IPS-NIHi11 (cell line): ENCODE measurements around the gene UNC5A.

Source experiments
- DNase-seq: peaks from one replicate; pipeline ENCODE4 v3.0.0; 2012; ENCODE audit warnings: mixed read lengths, low spot score

Gene UNC5A

GRCh38 chr5:176897263-176897662 lies 86.9 kb downstream of the UNC5A start:
- DNase-seq, result no peak

DNA sequence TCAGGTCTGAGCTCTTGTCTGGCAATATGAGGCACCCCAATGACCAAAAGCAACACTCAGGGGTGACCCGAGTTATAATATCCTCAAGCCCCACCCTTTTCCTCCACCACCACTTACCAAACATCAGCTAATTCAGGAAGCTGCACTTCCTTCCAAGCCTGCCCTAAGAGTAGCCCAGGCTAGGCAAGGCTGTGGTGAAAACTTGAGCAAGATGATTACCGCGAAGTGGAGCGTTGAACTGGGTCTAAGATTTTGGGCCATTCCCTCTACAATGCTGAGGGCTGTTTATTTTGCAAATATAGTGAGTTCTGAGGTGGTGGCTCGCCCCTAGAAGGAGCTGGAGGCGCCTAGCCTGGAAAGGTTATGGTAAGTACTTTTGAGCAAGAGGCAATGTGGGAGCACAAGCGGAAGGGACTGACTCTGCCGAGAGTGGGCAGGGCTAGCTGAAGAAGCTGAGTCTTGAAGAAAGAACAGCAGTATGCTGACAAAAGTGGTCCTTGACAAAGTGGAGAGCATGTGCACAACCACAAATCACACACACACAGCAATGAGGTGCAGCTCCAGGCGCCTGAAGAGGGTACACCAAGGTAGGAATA lies 89.0 kb downstream of the UNC5A start, which contains the start of gene HK3:
HK3 (minus strand) TSS at position 51 of the 596 bp plus-strand sequence. CDS start 3,187 bp downstream, outside the sequence.
- DNase-seq, result no peak

GRCh38 chr5:176899946-176900779 lies 89.8 kb downstream of the UNC5A start:
- DNase-seq, result no peak

- no peak for DNase-seq
These were observed 90.4 kb downstream of the UNC5A start for GRCh38 chr5:176900780-176901204.

DNA sequence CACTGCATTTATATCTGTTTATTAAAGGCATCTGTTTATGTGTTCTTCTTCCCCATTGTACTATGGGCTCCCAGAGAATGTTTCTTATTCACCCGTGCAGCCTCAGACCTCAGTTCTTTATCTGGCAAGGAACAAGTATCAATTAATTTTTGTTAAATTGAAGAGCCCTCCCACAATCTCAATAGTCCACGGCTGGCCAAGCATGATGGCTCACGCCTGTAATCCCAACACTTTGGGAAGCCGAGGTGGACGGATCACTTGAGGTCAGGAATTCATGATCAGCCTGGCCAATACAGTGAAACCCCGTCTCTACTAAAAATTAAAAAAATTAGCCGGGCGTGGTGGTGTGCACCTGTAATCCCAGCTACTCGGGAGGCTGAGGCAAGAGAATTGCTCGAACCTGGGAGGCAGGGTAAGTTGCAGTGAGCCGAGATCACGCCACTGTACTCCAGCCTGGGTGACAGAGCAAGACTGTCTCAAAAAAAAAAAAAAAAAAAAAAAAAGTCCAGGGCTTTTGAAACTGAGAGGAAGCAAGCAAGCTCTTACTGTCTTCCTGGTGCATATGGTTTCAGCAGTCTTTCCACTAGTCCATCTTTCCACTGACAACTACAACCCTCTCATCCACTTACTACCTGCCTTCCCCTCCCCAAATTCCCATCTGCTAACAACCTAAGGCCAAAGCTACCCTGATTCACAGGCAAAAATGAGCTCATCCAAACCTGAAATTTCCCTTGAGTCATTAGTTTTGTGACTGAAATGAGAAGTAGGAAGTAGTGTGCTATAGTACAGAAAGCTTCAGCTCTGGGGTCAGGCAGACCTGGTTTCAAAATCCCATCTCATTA lies 91.1 kb downstream of the UNC5A start:
- DNase-seq, result no peak

DNA sequence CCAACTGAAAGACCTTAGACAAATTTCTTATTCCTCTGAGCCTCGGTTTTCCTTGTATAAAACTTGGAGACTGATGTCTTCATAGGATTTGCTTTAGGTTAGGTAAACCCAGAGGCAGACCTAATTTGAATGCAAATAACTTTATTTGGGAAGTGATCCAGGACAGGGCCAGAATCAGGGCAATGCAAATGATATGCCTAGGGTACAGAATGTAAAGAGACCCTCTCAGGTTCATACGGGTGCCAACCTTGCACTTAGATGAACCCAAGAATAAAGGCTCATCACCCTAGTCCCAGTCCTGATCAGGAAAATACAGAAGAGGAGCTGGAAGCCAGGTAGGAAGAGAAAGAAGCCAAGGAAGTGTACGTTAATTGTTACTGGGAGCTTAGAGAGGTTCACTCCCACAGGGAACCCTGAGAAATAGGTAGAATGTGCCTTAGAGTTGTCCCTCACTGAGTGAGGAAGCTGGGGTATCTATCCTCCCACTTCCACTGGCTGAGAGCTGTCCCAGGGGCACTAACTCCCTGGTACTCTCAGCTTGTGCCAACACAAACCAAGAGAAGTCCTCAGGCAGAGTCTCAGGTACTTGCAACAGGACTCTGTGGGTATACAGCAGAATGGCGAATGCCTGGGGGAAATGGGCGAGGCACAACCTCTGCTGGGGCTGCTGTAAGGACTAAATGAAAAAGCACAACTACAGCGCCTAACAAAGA lies 91.9 kb downstream of the UNC5A start:
- no peak for DNase-seq

- DNase-seq, result no peak
These were observed 92.7 kb downstream of the UNC5A start for GRCh38 chr5:176902911-176903664.

- no peak for DNase-seq
These were observed 93.9 kb downstream of the UNC5A start for GRCh38 chr5:176904276-176904675.

DNA sequence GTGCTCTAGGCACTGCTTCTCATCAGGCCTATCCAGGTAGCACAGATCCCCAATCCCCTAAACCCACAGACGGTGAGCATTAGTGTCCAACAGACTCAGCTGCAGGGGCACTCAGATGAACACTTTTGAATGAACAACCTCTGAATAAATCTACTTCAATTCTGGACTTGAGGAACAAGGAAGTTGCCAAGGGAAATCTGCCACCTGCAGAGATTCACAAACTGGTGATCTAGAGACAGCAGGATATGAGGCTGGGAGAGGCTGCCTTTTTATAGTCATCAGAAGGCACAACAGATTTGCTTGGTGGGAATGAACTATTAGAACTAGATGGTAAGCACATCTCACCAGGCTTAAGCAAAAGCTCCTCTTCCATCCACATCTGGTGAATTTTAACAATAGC lies 95.8 kb downstream of the UNC5A start:
- DNase-seq, result no peak

DNA sequence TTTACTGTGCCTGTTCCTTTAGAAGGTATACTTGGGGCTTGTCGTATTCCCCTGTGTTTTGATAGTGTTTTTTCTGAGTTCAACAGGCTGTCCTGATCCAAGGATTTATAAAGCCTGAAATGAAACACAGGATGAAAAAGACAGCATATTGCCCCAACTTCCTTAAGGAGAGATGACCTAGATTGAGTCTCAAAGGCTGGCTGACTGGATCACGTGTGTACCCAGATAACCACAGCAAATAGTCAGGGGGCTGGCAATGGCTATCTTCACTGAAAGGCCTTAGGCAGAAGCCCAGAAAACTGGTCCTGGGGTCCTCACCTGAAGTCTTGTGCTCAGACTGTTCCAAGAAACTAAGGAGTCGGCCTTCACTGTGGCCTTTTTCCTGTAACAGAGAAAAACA lies 96.4 kb downstream of the UNC5A start:
- DNase-seq, result no peak

DNA sequence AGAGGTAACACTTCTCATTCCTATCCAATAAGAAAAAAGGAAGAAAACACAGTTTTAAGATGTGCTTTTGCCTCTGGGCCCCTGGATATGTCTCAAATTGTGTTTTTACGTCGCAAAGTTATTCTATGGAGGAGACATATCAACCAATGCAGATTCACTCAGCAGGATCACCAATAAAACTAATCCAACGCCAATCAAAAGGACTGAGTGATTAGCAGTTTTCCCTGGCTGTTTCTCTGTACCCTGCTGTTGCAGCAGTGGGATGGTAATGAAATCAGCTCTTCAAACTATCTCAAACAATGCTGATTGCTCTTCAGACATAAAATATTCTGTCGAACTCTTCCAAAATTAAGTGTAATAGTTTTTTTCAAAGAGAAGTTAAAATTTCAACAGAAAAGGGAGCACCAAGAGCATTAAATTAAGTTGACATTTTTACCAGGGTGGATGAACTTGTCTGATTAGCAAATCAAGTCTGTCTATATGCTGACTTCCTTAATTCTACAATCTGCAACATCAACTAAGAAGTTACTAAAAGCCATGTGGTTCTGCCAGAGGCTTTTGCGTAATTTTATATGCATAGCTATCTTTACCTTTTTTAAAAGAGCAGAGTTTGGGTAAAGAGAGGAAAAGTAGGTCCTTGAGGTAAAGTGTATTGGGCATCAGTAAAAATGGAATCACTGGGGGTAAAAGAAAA lies 98.5 kb downstream of the UNC5A start:
- no peak for DNase-seq

GRCh38 chr5:176912115-176912514 lies 101.8 kb downstream of the UNC5A start:
- DNase-seq, result no peak

DNA sequence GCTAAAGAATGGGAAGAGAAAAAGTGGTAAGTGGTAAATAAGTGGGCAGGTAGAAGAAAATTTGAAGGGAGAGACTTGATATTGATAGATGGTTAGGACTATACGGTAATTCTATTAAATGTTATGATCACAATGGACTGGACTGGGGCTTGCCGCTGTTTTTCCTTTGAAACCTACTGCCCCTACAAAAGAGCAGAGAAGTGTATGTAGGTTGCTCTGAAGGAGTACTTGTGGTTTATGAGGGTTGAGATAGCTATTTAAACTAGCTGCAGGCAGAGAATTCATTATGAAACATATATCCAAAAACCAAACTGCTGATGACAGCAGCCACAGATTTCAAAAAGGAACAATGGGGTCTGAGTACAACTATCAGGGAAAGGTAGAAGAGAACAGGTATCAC lies 105.5 kb downstream of the UNC5A start:
- DNase-seq, result no peak

DNA sequence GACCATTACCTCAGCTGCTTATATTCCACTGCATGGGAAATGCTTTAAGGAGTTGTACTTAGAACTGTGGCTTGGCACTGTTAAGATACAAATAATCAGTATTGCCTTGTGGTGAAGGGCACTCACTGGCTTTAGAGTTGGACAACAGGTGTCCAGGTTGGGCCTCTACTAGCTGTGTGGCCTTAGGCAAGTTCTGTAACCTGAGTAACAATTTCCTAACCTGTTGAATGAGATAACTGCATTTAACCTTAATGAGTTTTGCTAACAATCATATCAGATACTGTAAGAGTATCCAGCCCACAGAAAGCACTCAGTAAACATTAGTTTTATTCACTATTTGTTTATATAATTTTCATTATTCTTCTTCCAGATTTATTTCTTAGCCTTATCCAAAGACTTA lies 106.0 kb downstream of the UNC5A start:
- no peak for DNase-seq

DNA sequence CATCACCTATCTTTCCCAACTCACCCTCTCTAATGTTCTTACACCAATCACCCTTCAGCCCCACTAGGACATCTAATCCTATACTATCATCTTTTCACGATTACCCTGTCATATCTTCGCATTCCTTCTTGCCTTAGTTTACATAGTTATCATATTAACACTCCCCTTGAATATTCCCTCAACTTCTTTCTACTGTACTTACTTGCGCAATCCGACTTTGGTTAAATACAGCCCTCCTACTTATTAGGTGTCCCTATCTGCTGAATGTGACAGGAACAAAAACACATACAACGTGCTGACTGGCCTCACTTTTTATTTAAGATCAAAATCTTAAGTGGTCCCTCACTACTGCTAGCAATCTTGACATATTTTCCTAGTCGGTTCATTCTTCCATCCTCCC lies 108.3 kb downstream of the UNC5A start:
- DNase-seq, result no peak

- DNase-seq, result no peak
These were observed 111.4 kb downstream of the UNC5A start for GRCh38 chr5:176921714-176922113.

DNA sequence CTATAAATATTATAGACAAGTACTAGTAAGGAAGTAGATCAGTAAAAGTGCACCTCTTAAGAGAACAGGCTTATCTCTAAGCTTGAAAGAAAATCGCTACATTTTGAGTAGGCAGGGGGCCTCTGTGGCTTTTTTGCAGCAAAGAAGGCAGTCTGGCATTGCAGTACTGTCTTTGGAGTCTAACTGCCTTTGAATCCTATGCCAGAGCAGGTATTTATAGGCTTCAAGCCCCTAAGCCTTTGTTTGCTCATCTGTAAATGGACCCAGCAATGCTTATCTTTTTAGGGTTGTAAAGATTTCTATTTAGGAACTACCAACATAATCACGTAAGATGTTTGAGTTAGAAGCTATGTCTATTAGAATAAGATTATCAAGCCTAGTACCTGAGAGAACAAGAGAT lies 112.5 kb downstream of the UNC5A start:
- DNase-seq, result no peak

DNA sequence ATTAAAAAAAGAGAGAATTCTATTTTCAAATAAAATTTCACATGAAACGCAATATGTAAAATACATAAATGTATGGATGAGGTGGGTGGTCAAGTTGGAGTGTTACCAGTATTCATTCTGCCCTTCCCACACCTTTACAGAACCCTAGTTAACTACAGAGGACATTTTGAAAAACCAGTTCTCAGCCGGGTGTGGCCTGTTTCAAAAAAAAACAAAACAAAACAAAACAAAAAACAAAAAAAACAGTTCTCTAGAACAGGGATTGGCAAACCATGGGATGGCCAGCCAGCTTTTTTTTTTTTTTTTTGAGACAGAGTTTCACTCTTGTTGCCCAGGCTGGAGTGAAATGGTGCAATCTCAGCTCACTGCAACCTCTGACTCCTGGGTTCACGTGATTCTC lies 117.2 kb downstream of the UNC5A start:
- no peak for DNase-seq

DNA sequence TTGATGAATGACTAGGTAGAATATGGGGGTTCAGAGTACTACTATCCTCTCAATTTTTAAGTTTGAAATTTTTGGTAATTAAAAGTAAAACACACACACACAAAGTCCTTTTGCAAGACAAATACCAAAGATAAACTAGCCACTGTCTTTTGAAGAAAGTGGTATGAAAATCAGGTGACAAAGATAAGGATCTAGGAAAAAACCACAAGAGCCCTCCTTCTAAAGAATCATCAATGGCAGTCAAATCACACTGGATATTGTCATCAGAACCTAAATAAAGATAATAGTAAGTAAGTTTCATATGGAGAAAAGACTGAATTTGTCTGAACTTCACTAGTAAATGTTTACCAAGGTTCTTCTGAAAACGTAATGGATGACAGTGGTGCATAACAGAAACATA lies 119.3 kb downstream of the UNC5A start:
- DNase-seq, result no peak
